GM23338 (cell line): ENCODE data around the gene PSMG1. TPM values are rescaled to one million over a fixed set of nuclear protein-coding genes. Genes with fewer than 3 reads are reported as not detected.

Experiments used
- ATAC-seq: fragments of 200-7000 bp; cut with Tn5 transposase; 3 replicates; pipeline ENCODE4 v1.9.1; 2020
- DNase-seq: peaks from one replicate; pipeline ENCODE4 v3.0.0-alpha.2; 2015; ENCODE audit warnings: low spot score
- H2AFZ ChIP-seq: fragments of 200-600 bp; sonication (generic); 2 replicates; pipeline ENCODE4 v1.8.0; 2016; ENCODE audit warnings: antibody characterized with exemption, mild to moderate bottlenecking, moderate library complexity
- H3F3A ChIP-seq: fragments of 200-600 bp; sonication (generic); replicated peaks from 2 replicates; pipeline ENCODE4 v1.8.0; 2017; ENCODE audit warnings: antibody characterized with exemption, mixed run types, low read depth
- H3K27ac ChIP-seq: fragments of 200-600 bp; sonication (generic); 2 replicates; pipeline ENCODE4 v1.6.1; 2016; ENCODE audit warnings: low read depth
- H3K27me3 ChIP-seq: fragments of 200-600 bp; sonication (generic); 2 replicates; pipeline ENCODE4 v1.8.0; 2016; ENCODE audit warnings: mild to moderate bottlenecking, mixed run types, moderate library complexity; ENCODE audit not compliant: insufficient read depth
- H3K36me3 ChIP-seq: fragments of 200-600 bp; sonication (generic); 2 replicates; pipeline ENCODE4 v1.8.0; 2016; ENCODE audit warnings: mild to moderate bottlenecking; ENCODE audit not compliant: insufficient read depth
- H3K4me1 ChIP-seq: fragments of 200-600 bp; sonication (generic); 2 replicates; pipeline ENCODE4 v1.8.0; 2016; ENCODE audit warnings: mild to moderate bottlenecking, moderate library complexity; ENCODE audit not compliant: insufficient read depth
- H3K4me2 ChIP-seq: fragments of 200-600 bp; sonication (generic); 2 replicates; pipeline ENCODE4 v1.7.1; 2017; ENCODE audit warnings: mixed run types
- H3K4me3 ChIP-seq: fragments of 200-600 bp; sonication (generic); 2 replicates; pipeline ENCODE4 v1.6.1; 2016; ENCODE audit warnings: mixed run types
- H3K79me2 ChIP-seq: fragments of 200-600 bp; sonication (generic); replicated peaks from 2 replicates; pipeline ENCODE4 v1.8.0; 2017; ENCODE audit warnings: mild to moderate bottlenecking; ENCODE audit not compliant: insufficient read depth
- H3K9me2 ChIP-seq: fragments of 200-600 bp; sonication (generic); 2 replicates; pipeline ENCODE4 v1.8.0; 2017; ENCODE audit not compliant: insufficient read depth
- H4K20me1 ChIP-seq: fragments of 200-600 bp; sonication (generic); replicated peaks from 2 replicates; pipeline ENCODE4 v1.8.0; 2017; ENCODE audit warnings: mild to moderate bottlenecking; ENCODE audit not compliant: insufficient read depth
- H3K27ac Mint-ChIP-seq: 2 replicates; pipeline ENCODE4 v1.8.0; 2020; ENCODE audit warnings: inconsistent platforms, mild to moderate bottlenecking, moderate library complexity, mixed read lengths
- H3K27me3 Mint-ChIP-seq: 3 replicates; pipeline ENCODE4 v1.8.0; 2022; ENCODE audit warnings: low read depth, mild to moderate bottlenecking, moderate library complexity, mixed read lengths, inconsistent platforms; ENCODE audit not compliant: insufficient read depth, poor library complexity
- H3K36me3 Mint-ChIP-seq: 3 replicates; pipeline ENCODE4 v1.8.0; 2021; ENCODE audit warnings: low read depth, mild to moderate bottlenecking, inconsistent platforms, moderate library complexity, mixed read lengths
- H3K4me1 Mint-ChIP-seq: 3 replicates; pipeline ENCODE4 v1.8.0; 2020; ENCODE audit warnings: mild to moderate bottlenecking, inconsistent platforms, mixed read lengths
- H3K4me3 Mint-ChIP-seq: 3 replicates; pipeline ENCODE4 v1.8.0; 2021; ENCODE audit warnings: moderate library complexity, mild to moderate bottlenecking, inconsistent platforms, mixed read lengths
- H3K9me3 Mint-ChIP-seq: 3 replicates; pipeline ENCODE4 v1.8.0; 2020; ENCODE audit warnings: moderate library complexity, mild to moderate bottlenecking, inconsistent platforms, mixed read lengths
- CREB1 ChIP-seq: fragments of 250-450 bp; sonication (Bioruptor Pico); IDR thresholded peaks from 2 replicates; pipeline ENCODE4 v1.5.0; 2020; ENCODE audit warnings: low read depth, mild to moderate bottlenecking, moderate library complexity
- CTCF ChIP-seq, 2 experiments: fragments of 200-600 bp in 1 of 2; sonication (generic) in 1 of 2; conservative IDR thresholded peaks; 2 replicates each; pipeline versions ENCODE4 v1.5.1 to v1.6.1; 2016 to 2017; ENCODE audit warnings: antibody characterized with exemption in 2 of 2, low read depth in 2 of 2, mild to moderate bottlenecking in 2 of 2, moderate library complexity in 1 of 2
- ETS1 ChIP-seq: IDR thresholded peaks from 2 replicates; pipeline ENCODE4 v1.6.1; 2016; ENCODE audit warnings: antibody characterized with exemption
- EZH2 ChIP-seq: fragments of 200-600 bp; sonication (generic); IDR thresholded peaks from one replicate; pipeline ENCODE4 v1.8.0; 2017; ENCODE audit warnings: antibody characterized with exemption, mild to moderate bottlenecking, low read depth; ENCODE audit not compliant: unreplicated experiment
- EZH2phosphoT487 ChIP-seq: fragments of 200-600 bp; sonication (generic); IDR thresholded peaks from one replicate; pipeline ENCODE4 v1.8.1; 2018; ENCODE audit warnings: antibody characterized with exemption; ENCODE audit not compliant: unreplicated experiment
- JUNB ChIP-seq: IDR thresholded peaks from one replicate; pipeline ENCODE4 v1.6.1; 2016; ENCODE audit warnings: antibody characterized with exemption; ENCODE audit not compliant: unreplicated experiment
- NANOG ChIP-seq: IDR thresholded peaks from 2 replicates; pipeline ENCODE4 v1.6.1; 2016; ENCODE audit warnings: antibody characterized with exemption, borderline replicate concordance
- POLR2AphosphoS5 ChIP-seq: IDR thresholded peaks from 2 replicates; pipeline ENCODE4 v1.6.1; 2016; ENCODE audit warnings: antibody characterized with exemption, low read depth
- REST ChIP-seq: IDR thresholded peaks from one replicate; pipeline ENCODE4 v1.6.1; 2018; ENCODE audit warnings: antibody characterized with exemption; ENCODE audit not compliant: unreplicated experiment
- STAT1 ChIP-seq: IDR thresholded peaks from one replicate; pipeline ENCODE4 v1.6.1; 2016; ENCODE audit warnings: antibody characterized with exemption; ENCODE audit not compliant: unreplicated experiment
- ZNF114 ChIP-seq: fragments of 250-450 bp; sonication (Bioruptor Pico); IDR thresholded peaks from 2 replicates; pipeline ENCODE4 v1.5.0; 2020; ENCODE audit warnings: mild to moderate bottlenecking, moderate library complexity
- ZNF331 ChIP-seq: fragments of 250-450 bp; sonication (Bioruptor Pico); IDR thresholded peaks from 2 replicates; pipeline ENCODE4 v1.5.0; 2020; ENCODE audit warnings: low read depth, mild to moderate bottlenecking, moderate library complexity
- ZNF462 ChIP-seq: fragments of 250-450 bp; sonication (Bioruptor Pico); IDR thresholded peaks from 2 replicates; pipeline ENCODE4 v1.5.0; 2020; ENCODE audit warnings: mild to moderate bottlenecking, moderate library complexity
- polyA plus RNA-seq: library from polyadenylated mRNA; unstranded; fragments of >200 nt; fragmentation: Nextera tagmentation; extraction: Ambion mirVana; gene quantifications from 2 replicates; pipeline ENCODE4 v1.2.1, GENCODE V29; 2016
- total RNA-seq: library from RNA; depleted of rRNA; stranded (reverse); fragments of >200 nt; shearing (Covaris generic); gene quantifications from 2 replicates; pipeline ENCODE4 v1.2.3, GENCODE V29; 2014

The PSMG1 gene
- total and polyA plus RNA-seq, 2 experiments from 2014 or later: 78.4 to 158 TPM

GRCh38 chr21:39148975-39149374 lies 34.3 kb downstream of the PSMG1 start:
- H3K27me3 Mint-ChIP-seq: no peaks in the 10 kb centered on the region
- no peaks in the 10 kb centered on the region; the same call in 1 of the 3 replicates for H3K9me3 Mint-ChIP-seq
- H3K36me3 Mint-ChIP-seq: no peaks in the 10 kb centered on the region
- Histone ChIP-seq H3K4me3 (no peak overlapping the region), H3K4me1 (no peaks in the 10 kb centered on the region), H3K79me2 (no peaks in the 10 kb centered on the region), H4K20me1 (no peaks in the 10 kb centered on the region), H3K9me2 (0 out of 2 replicates have a peak, but pooled peaks cover 5% of the 10 kb centered on the region), H3K36me3 (no peaks in the 10 kb centered on the region), H3K4me2 (no peak overlapping the region), H3K27ac (no peak overlapping the region), H3K27me3 (no peaks in the 10 kb centered on the region), H3F3A (no peaks in the 10 kb centered on the region), H2AFZ (no peak overlapping the region)
- no peaks in the 10 kb centered on the region for H3K4me1 Mint-ChIP-seq
- no peak for DNase-seq
- no peak overlapping the region for H3K27ac Mint-ChIP-seq
- H3K4me3 Mint-ChIP-seq: no peak overlapping the region
- TF ChIP-seq CTCF (conservative IDR thresholded peaks at IDR 0.05; ENCODE audit: low read depth in 2 of 2) (no peak), ZNF462 (CRISPR knock-in tag) (no peak), EZH2 (no peak), JUNB (no peak), ZNF114 (CRISPR knock-in tag) (no peak), ZNF331 (CRISPR knock-in tag) (no peak), STAT1 (no peak), REST (no peak), EZH2phosphoT487 (no peak), CREB1 (CRISPR knock-in tag) (no peak), ETS1 (no peak), NANOG (no peak), POLR2AphosphoS5 (no peak)
- ATAC-seq: no peak
